Esophagus (tissue), 2 donors: ENCODE data around the gene NAXD. TPM values are rescaled to one million over a fixed set of nuclear protein-coding genes. Genes with fewer than 3 reads are reported as not detected.
"Not testable (repeated sequence)": the region's sequence is repeated elsewhere in the genome, so short reads cannot be mapped to it uniquely, and the experiment has no call there.

Source experiments
- H3K27ac ChIP-seq, 2 donors: one replicate each; pipeline ENCODE4 v1.5.1; 2013; ENCODE audit warnings: low read depth in 2 of 2, mild to moderate bottlenecking in 2 of 2, inconsistent platforms in 1 of 2, low read length in 1 of 2, moderate library complexity in 1 of 2
- H3K27me3 ChIP-seq, 2 donors: one replicate each; pipeline ENCODE4 v1.6.1; 2013; ENCODE audit warnings: low read length in 2 of 2, control low read depth in 1 of 2, mild to moderate bottlenecking in 1 of 2; ENCODE audit not compliant: insufficient read depth in 2 of 2, control insufficient read depth in 1 of 2
- H3K36me3 ChIP-seq, 2 donors: one replicate each; pipeline ENCODE4 v1.6.1; 2013; ENCODE audit warnings: low read length in 1 of 2; ENCODE audit not compliant: control insufficient read depth in 2 of 2, insufficient read depth in 2 of 2
- H3K4me1 ChIP-seq, 2 donors: one replicate each; pipeline ENCODE4 v1.6.1; 2013; ENCODE audit warnings: low read length in 1 of 2; ENCODE audit not compliant: control insufficient read depth in 2 of 2, insufficient read depth in 2 of 2
- H3K4me3 ChIP-seq, 2 donors: one replicate each; pipeline ENCODE4 v1.5.1; 2013; ENCODE audit warnings: low read length in 2 of 2, mild to moderate bottlenecking in 2 of 2, low read depth in 1 of 2, moderate library complexity in 1 of 2
- H3K9me3 ChIP-seq, 2 donors: one replicate each; pipeline ENCODE4 v1.6.1; 2013; ENCODE audit warnings: mild to moderate bottlenecking in 2 of 2, low read depth in 1 of 2, low read length in 1 of 2, moderate library complexity in 1 of 2; ENCODE audit not compliant: control insufficient read depth in 2 of 2, insufficient read depth in 1 of 2
- WGBS, 2 donors: extraction: QIAGEN DNeasy Blood & Tissue Kit; methylation state at CpG; one replicate each; pipeline ENCODE4 v1.1.7; 2013; 5-methylcytosine and 5-hydroxymethylcytosine counted together
- polyA plus RNA-seq, 2 donors: library from polyadenylated mRNA; stranded (reverse); fragments of 200-250 nt; gene quantifications; one replicate each; pipeline ENCODE4 v1.2.3, GENCODE V29; 2013
- donor health status: healthy with polysubstance abuse.
- donor health status: Bipolar disorder and iron deficiency.

Gene NAXD
- polyA plus RNA-seq: 10 to 100 TPM; 26.3 to 28.7 TPM

GRCh38 chr13:110615322-110616102 is at the start of gene NAXD:
TSS of gene NAXD (plus strand) at chr13:110615545. CDS start at chr13:110615602, 57 bp downstream.
- 2% methylated on average over 54 to 95 of the region's 95 CpGs for WGBS, 2 donors
- Histone ChIP-seq H3K9me3 (peaks cover 0 to 2% of the 10 kb centered on the region in 2 donors), H3K36me3 (peaks cover 0 to 2% of the 10 kb centered on the region in 2 donors), H3K27ac (peak within 1 kb of the TSS; percentile 94 to 97), H3K4me3 (peak within 1 kb of the TSS; percentile 86 to 97), H3K27me3 (no peaks in the 10 kb centered on the region), H3K4me1 (peaks cover 7 to 12% of the 10 kb centered on the region in 2 donors)

- no peaks in the 10 kb centered on the region for H3K27me3 ChIP-seq
- no peaks in the 10 kb centered on the region for H3K36me3 ChIP-seq
- H3K27ac ChIP-seq: no peak overlapping the region
- 90 to 91% methylated on average over 9 of the region's 9 CpGs for WGBS, 2 donors
- peaks cover 0 to 4% of the 10 kb centered on the region in 2 donors for H3K4me1 ChIP-seq
- no peaks in the 10 kb centered on the region for H3K9me3 ChIP-seq
- no peak overlapping the region for H3K4me3 ChIP-seq
These were observed 49.2 kb upstream of the NAXD start for GRCh38 chr13:110566171-110566570.

GRCh38 chr13:110568612-110569011 is 46.7 kb upstream of the NAXD start:
- no peaks in the 10 kb centered on the region for H3K36me3 ChIP-seq
- WGBS, 2 donors: 85 to 94% methylated on average over 3 of the region's 3 CpGs

GRCh38 chr13:110569962-110570361 is 45.4 kb upstream of the NAXD start:
- not testable (repeated sequence) for H3K4me3 ChIP-seq, H3K4me1 ChIP-seq, H3K27me3 ChIP-seq, H3K27ac ChIP-seq, H3K36me3 ChIP-seq, H3K9me3 ChIP-seq
- 84 to 86% methylated on average over 7 of the region's 7 CpGs for WGBS, 2 donors

More at GRCh38 chr13:110568612-110569011, 46.7 kb upstream of the NAXD start:
- Histone ChIP-seq H3K9me3 (no peaks in the 10 kb centered on the region), H3K27ac (no peak overlapping the region), H3K4me3 (no peak overlapping the region), H3K4me1 (no peaks in the 10 kb centered on the region), H3K27me3 (no peaks in the 10 kb centered on the region)

- Histone ChIP-seq H3K4me1 (no peaks in the 10 kb centered on the region), H3K4me3 (no peak overlapping the region), H3K9me3 (no peaks in the 10 kb centered on the region), H3K27ac (no peak overlapping the region), H3K27me3 (no peaks in the 10 kb centered on the region), H3K36me3 (no peaks in the 10 kb centered on the region)
- WGBS, 2 donors: 73 to 77% methylated on average over 10 of the region's 10 CpGs
These were observed 44.5 kb upstream of the NAXD start for GRCh38 chr13:110570886-110571285.

GRCh38 chr13:110571896-110572777 is 43.2 kb upstream of the NAXD start:
- no peaks in the 10 kb centered on the region for H3K27me3 ChIP-seq

GRCh38 chr13:110572778-110573118 is 42.6 kb upstream of the NAXD start:
- Histone ChIP-seq H3K27me3 (no peaks in the 10 kb centered on the region), H3K4me3 (no peak overlapping the region), H3K27ac (no peak overlapping the region), H3K9me3 (no peaks in the 10 kb centered on the region), H3K4me1 (no peaks in the 10 kb centered on the region), H3K36me3 (no peaks in the 10 kb centered on the region)
- WGBS, 2 donors: 62 to 84% methylated on average over 2 of the region's 2 CpGs

More at GRCh38 chr13:110571896-110572777, 43.2 kb upstream of the NAXD start:
- WGBS, 2 donors: 73 to 78% methylated on average over 20 of the region's 20 CpGs
- Histone ChIP-seq H3K36me3 (no peaks in the 10 kb centered on the region), H3K4me1 (no peaks in the 10 kb centered on the region), H3K9me3 (no peaks in the 10 kb centered on the region), H3K4me3 (no peak overlapping the region), H3K27ac (no peak overlapping the region)

- no peaks in the 10 kb centered on the region for H3K27me3 ChIP-seq
- 43 to 76% methylated on average over 9 of the region's 9 CpGs for WGBS, 2 donors
These were observed 41.2 kb upstream of the NAXD start for GRCh38 chr13:110574161-110574560.

GRCh38 chr13:110575322-110576069 is 39.8 kb upstream of the NAXD start:
- Histone ChIP-seq H3K4me1 (no peaks in the 10 kb centered on the region), H3K9me3 (no peaks in the 10 kb centered on the region), H3K27ac (no peak overlapping the region), H3K36me3 (no peaks in the 10 kb centered on the region), H3K27me3 (no peaks in the 10 kb centered on the region), H3K4me3 (no peak overlapping the region)
- 44 to 50% methylated on average over 15 of the region's 15 CpGs for WGBS, 2 donors

More at GRCh38 chr13:110574161-110574560, 41.2 kb upstream of the NAXD start:
- Histone ChIP-seq H3K9me3 (no peaks in the 10 kb centered on the region), H3K27ac (no peak overlapping the region), H3K36me3 (no peaks in the 10 kb centered on the region), H3K4me3 (no peak overlapping the region), H3K4me1 (no peaks in the 10 kb centered on the region)
